ENCODE measurements around the gene PDE7B.

The PDE7B gene

DNA sequence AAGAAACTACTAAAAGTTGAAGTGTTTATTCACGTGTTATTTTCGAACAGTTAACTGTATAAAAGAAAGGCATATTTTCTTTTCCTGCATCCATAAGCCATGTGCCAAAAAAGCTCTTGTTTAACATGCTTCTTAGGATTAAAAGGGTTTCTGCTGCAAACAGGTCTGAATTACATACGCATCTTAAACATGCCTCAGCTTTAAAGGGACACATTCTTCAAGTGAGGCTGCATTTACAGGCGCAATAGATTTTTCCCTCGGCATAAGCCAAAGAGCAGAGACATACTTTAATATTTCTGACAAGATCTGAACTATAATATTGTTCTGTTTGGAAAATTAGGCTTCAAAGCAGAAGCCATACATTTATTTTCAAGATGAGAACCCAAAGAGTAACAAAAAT, 39.4 kb downstream of the PDE7B start:
- DNase-seq = no peak

DNA sequence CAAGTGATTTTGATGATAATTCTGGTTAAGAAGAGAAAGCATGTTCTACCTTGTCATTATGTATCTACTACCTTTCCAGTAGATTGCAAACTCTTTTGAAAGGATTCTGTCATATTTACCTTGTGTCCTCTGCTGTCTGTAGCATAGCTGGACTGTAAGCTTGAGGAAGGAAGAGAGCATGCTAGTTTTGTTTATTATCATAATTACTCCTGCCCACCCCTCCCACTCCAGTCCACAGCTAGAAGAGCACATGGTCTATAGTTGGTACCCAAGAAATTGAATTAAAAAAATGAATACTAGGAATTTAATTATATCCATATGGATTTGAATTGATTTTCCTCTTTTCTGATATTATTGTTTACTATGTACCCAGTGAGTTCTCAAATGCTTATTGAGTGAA, 40.2 kb downstream of the PDE7B start:
- no peak for DNase-seq

DNA sequence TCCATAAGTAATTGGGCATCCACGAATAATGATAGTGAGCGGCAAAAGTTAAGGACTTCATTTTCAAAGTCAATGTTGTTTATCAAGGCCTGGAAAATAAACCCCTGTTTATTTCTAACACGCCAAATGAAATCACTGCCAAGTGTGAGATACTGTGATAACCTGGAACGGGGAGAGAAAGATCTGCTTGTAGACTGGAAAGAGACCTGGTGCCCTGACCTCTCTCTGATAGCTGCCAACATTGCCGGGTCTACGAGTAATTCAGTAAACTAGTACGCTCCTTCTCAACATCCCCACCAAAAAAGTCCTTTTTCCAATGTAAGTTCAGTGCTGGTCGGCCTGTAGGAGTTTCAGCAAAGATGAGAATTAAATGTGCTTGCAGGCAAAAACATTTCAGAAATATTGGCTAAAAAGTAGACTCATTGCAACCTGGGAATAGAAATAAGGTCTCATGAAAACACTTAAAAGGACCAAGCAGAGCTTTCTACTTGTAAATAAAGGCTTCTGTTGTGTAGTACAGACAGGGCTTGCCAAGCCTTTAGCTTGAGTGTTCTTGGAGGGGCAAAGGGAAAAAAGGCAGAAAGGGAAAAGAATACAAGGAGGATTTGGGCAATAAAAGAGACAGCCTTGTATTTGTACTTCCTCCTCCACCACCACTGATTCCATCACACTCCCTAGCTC, 43.9 kb downstream of the PDE7B start:
- DNase-seq = no peak

DNA sequence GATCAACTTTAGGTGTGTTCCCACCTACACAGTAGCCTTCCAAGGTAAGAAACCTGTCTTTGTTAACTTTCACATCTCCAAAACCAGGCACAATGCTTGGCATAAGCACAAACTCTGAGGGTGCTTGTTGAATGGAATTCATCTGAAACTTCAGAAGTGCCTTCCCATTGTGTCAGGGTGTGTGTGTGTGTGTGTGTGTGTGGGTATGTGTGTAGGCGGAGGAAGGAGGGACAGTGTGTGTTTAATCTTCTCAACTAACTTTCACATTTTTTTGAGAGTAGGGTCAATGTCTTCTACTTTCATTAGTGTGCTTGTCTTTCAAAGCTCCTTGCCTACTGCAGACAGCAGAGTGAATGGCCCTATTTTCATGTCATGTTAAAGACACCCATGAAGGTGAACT, 45.6 kb downstream of the PDE7B start:
- no peak for DNase-seq

DNA sequence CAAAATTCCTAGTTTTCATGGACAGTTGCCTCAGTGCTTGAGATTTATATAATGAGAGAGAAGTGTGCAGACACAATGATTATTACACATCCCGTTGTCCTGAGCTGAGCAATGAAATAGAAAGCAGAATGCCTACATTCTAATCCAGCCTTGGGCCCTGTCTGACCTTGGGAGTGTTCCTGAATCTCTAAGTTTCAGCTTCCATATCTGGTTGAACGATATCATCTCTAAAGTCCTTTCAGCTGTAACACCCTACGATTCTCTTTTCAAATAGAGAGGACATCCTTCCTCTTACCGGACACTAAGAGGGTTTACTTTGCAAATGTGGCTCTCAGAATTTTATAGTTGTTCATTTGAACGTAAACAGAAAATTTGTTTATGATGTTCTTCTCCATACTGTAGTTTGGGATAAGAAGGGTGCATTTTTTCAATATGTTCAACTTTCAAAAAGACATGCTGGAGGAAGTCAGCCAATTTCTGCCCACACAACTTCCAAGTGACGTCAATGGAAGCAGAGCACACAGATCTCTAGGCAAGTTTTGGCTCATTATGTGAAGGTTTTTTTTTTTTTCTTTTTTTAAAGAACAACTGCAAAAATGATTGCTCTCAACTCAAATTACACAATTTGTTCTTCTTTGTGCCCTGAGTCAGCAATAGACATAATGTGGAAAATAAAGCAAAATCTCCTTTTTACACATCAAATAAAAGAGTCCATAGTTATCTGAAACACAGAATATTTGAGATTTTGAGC, 50.4 kb downstream of the PDE7B start:
- DNase-seq = peak; percentile 32

DNA sequence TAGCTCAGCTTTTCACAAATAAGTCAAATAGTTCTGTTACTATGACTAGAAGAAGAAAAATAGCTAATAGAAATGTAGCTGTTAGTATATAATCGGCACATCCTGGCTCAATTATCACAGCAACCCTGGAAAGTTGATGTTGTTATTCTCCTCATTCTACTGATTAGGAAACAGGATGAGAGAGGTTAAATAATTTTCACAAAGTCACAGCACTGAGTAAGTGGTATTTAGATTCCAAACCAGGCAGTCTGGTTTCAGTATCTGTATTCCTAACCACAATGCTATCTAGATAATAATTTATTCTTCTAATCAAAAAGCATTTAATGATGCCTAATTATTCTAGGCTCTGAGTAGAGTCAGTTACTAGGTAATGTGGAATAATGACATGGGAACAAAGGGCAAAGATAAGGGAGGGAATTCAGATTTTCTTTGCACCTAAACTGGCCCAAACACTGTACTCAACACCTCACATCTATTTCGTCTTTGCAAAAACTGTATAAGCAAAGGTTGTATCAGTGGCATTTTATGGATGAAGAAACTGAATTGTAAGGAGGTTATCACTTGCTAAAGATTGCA, 51.3 kb downstream of the PDE7B start:
- no peak for DNase-seq

DNA sequence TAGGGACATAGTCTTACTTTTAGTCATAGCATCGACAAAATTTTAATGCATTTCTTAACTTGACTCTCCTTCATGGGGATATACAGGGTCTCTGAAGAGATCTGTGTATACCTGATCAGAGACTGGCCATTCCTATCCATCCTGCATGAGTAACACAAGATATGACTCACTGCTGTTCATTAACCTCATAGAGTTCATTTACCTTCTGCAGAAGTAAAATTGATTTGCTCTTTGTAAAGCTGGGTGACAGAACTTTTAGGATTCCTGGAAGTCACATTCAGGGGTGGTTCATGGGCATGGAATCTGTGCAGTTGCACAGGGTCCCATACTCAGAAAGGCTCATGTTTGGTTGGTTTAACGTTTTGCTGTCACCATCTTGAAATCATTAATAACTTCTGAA, 53.2 kb downstream of the PDE7B start:
- no peak for DNase-seq

DNA sequence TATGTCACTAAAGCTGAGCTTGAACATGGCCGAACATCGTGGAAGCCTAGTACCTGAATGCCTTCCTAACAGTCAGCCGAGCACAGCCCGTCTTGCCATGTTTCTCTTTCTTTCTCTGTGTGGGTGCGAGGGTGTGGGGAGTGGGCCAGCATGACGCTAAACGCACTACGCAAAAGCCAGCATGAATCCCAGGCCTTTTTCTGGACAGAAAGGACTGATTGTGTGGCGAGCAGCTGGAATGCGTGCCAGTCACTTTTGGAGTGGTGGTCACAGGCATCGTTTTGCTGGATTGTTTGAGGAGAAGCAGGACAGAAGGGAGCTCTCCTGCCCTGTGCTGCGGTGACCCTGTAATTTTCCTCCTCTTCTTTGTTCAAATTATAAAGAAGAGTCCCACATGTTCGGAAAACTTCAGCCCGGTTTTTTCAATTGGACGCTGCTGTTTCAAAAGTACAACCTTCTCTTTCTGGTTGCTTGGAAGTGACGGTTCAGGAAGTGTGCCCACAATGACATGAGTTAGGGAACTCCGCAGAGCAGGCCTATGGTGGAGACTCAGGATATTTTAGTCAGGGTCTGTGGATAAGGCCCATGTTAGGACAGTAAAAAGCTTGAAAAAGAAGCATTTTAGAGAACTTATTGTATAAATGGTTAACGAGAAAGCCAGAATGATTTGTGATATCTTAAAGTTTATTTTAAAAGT, 54.3 kb downstream of the PDE7B start:
- no peak for DNase-seq

DNA sequence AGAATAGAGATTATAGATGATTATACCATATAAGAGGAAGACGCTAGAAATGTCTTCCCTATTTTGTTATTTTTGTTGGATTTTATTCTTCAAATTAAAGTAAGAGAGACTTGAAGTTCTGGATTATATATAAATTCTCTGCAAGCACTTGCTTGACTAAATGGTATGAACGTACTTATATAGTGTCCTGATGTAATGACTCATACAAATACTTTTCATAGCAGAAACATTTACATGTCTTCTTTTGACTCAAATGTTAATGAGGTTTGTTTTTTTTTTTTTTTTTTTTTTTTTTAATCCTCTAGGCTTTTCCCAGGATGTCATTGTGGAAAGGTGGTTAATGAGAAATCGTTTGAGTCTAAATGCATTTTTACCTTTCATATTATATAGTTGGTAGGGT, 55.0 kb downstream of the PDE7B start:
- no peak for DNase-seq

DNA sequence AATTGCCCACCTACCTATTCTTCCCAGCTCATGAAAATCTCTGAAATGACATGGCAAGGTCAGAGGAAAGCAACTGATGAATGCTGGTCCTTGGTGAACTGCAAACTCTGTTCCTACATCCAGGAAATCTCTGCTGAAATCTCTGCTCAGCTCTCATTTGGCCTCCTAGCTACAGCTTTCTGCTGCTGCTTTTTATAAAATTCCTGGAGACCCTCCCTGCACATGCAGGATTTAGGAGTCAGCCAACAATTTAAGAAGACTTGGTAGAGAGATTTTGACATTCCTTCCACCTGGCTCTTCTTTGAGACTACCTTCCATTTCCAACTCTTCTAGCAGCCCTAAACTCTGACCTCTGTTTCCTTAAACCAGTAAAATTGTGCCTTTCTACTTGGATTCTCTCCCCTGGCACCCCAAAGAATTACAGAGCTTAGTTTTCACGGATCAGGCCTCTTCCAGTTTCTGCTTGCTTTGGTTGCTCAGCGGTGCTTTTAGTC, 55.5 kb downstream of the PDE7B start:
- no peak for DNase-seq

DNA sequence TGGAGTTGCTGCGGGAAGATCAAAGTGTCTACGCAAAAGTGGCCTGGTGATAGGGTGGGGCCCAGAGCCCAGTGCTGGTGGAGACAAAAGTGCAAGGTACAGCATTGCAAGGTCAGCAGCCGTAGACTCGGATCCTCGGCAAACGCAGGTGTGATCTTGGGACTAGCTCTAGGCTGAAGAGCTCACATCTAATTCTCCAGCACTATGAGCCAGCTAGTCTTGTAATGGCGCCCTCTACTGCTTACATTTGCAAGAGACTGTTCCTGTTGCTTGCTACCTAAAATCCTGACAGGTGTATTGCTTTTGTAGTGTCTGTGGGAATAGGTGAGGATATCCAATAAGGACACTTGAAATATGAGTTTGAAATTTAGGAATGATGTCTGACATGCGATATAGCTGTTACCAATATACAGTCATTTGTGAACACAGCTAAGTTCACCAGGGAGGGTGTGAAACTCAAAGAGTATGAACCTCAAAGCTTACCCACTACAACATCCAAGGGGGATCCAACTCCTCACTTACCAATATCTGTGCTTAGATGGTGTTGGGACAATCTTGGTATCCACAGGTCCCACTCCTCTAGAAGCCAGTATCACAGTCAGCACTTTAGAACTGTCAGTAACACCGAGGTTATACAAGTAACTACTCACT, 58.4 kb downstream of the PDE7B start:
- DNase-seq = no peak

DNA sequence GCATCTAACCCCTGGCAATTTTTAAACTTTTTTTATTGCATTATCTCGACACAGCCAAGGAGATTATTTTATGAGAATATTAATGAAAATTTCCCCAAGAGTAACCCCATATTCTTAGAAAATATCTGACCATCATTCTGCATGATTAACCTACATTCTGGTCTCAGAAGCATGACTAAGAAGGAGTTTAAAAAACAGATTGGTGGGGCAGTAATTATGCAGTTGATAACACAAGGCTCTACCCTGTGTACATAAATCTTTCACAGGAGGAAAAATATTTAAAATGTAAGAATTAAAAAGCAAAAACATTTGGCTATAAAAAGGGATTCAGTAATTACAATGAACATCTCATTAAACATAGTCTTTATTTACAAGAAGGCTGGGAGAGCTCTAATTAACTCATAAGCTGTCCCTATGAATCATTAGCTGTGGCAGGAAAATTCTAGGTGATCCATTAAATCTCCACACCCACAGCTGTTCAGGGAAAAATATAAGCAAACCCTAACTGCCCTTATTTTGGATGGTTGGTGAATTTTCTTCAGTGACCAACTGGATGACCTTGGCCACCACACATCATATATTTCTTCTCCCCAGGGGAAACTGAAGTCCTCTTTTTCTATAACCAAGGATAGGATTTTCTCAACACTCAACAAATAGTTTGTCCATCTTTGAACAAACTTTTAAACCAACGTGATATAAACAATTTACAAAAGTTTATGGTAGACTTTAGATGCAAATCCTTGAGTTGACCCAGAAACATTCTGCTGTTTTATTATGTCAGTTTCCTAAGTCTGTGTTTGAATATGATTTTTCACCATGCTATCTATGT, 59.5 kb downstream of the PDE7B start:
- DNase-seq = no peak

DNA sequence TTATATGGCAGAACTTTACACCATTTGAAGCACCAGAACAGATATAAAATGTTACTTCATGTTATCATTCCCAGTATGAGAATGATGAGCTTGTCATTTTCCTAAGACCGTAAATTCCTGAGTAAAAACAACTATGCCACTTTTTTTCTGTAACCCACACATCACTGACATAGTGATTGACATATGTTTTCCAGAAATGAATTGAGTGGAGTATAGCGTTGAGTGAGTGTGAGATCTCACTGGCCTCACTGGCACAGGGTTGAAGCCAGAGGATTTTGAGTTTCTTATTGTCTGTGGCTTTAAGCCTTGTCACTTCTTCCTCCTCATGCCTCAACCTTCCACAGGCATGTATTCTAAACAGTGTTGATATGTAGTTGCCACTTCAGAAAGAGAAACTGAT, 62.3 kb downstream of the PDE7B start:
- no peak for DNase-seq

DNA sequence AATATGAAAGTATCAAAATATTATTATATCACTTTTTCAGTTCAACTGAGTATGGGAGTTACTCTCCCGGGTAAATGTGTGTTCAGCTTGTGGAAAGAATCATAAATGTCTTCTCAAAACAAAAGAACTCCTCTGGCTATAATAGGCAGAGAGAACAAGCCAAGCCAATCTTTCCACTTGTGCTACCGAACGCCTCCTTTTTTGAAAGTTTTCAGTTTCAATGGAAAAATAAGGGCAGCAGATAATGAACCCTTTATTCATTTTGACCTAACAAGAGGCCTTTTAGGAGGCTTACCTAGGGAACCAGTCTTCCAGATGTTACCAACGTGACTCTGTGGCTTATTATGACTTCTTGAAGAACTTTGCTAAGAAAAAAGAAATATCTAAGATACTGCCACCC, 67.5 kb downstream of the PDE7B start:
- DNase-seq = no peak

DNA sequence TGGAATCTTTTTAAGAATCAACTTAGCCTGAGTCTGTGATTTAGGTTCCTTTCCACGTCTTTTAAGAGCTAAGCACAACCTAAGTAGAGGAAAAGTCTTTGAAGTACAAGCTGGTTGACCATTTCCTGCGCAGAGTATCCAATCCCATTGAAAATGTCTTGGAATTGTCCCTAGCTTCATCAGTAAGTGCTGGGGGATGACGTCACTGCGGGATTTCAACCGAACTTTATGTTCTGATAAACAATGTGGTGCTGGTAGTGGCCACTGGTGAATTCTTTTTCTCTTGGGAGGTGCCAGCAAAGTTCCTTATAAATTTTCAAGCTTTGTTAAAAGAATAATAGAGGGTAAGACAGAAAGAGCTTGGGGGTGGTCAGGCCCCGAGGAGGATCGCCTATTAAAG, 69.2 kb downstream of the PDE7B start:
- DNase-seq = no peak

DNA sequence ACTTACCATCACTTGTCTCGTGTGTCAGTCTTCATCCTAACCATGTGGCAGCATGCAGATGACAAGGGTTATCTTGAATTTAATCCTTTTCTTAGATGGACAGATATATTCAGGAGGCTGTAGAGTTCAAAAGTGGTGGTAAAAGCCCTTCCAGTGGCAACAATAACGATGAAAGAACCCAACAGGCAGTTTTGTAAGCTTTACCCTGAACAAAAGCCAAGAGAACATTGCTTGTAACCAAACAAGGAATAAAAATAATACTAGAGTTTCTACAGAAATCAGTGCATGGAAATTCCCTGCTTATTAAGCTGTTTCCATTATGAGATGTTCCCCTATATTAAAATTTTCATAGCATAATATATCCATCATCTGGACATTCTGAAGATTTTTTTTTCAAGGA, 69.7 kb downstream of the PDE7B start:
- DNase-seq = no peak

DNA sequence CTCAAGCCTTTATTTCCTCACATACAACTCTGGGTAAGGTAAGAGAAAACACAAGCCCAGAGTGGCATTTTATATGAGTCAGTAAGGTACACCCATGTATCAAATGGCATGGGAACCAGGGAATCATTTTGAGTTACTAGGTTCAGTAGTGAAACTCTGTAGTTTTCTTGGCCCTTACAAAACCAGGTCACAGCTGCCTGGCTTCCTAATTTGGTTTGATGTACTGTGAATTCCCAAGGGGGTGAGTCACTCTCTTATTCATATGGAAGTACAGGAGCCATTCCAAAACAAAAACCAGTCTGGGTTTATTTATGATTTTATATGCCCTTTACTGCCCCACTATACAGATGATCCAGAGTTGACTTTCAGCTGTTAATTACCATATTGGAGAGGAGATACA, 70.7 kb downstream of the PDE7B start:
- peak; percentile 86 for DNase-seq

DNA sequence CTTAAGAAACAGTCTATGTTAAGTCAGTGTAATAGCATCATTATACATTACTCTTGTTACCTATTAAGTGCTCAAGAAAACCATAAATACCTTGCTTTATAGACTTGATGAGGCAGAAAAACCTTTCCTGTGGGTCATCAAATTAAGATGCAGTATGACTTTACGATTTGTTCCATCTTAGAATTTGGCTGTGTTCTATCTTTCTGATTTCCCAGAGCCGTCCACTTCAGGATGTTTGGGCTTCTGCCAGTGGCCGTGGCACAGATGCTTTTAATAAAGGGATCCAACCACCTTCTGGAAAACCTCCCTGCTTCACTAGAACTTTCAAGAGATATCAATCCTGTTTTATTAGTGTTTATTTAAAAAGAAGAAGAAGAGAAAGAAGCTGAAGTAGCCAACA, 71.2 kb downstream of the PDE7B start:
- DNase-seq = no peak

DNA sequence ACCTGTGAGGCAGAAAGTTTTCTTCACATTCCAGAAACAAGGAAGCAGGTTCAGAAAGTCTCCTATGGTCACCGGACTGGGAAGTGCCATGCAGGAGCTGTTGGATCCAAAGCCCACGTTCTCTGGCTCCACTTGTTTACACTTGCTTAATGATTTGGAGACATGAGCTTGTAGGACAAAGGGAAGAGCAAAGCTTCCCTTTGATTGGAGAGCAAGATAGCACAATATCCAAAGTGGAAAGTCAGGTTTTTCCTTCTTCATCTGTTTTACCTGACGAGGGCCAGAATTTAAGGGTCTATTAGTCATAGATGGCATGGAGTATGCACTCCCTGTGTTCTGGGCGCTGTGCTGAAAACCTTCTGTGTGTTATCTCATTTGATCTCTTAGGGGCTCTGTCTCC, 81.2 kb downstream of the PDE7B start:
- DNase-seq = no peak

DNA sequence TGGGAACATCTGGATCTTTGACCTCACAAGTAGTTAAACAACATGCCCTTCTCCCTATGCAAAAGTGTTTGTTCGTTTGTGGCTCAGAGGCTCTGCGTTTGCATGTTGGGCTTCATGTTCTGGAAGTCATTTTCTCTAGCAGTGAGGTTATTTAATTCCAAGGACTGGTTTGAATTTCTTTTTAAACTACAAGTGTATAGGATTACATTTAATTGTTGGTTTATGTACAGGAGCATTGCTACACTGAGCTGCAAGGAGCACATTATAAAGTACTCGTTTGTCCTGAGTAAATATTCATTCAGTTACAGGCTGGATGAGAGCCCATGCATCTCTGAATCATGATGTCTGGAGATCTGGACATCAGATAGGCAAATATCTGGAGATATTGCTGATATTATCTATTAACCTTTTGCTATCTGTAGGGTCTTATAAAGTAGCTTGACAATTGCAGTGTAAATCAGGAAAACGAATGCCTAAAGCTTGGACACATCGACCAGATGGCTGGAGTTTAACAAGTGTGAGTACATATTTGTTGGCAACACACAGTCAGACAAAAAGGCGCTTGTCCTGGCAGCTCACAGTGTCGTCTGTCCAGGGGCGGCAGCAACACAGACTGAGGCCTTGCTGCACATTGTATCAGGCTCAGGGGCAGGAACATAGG, 84.6 kb downstream of the PDE7B start:
- DNase-seq = no peak

DNA sequence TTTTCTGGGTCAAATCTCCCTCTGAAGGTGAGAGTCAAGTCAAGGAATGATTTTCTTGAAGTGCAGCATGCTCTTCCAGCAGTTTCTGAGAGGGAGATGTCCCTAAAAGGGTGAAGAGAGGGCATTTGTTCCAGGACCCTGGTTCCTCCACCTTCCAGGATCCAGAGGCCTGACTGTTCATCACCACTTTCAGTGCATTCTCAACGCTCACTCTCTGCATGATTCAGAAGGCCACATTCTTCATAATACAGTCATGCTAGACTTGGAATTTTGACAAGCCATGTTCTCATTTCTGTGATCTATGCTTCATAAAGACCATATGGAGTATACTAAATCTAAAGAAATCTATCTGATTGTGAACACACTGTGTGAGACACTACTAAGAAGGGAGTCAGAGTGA, 85.1 kb downstream of the PDE7B start:
- DNase-seq = peak; percentile 92

DNA sequence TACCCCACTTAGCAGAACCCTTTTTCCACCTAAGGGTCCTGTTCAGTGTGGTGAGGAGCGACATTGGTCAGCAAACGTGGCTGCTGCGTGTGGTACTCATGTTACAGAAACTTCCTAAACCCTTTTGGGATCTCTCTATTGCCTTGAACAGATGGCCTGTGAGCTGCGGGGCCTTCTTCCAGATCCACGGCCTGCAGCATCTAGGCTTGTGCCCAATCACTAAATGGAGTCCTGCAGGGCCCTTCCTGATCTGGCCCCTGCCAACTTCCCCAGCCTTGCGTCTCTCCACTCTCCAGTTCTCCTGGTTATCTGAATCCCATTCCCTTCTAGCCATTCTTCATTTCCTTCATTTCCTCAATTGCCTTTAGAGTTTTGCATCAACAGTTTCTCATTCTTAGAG, 85.6 kb downstream of the PDE7B start:
- DNase-seq = no peak
